GM23338 (cell line): ENCODE data around the gene ICAM5. TPM values are rescaled to one million over a fixed set of nuclear protein-coding genes. Genes with fewer than 3 reads are reported as not detected.

Source experiments
- ATAC-seq: fragments of 200-7000 bp; cut with Tn5 transposase; 3 replicates; pipeline ENCODE4 v1.9.1; 2020
- DNase-seq: peaks from one replicate; pipeline ENCODE4 v3.0.0-alpha.2; 2015; ENCODE audit warnings: low spot score
- H2AFZ ChIP-seq: fragments of 200-600 bp; sonication (generic); 2 replicates; pipeline ENCODE4 v1.8.0; 2016; ENCODE audit warnings: antibody characterized with exemption, mild to moderate bottlenecking, moderate library complexity
- H3F3A ChIP-seq: fragments of 200-600 bp; sonication (generic); replicated peaks from 2 replicates; pipeline ENCODE4 v1.8.0; 2017; ENCODE audit warnings: antibody characterized with exemption, mixed run types, low read depth
- H3K27ac ChIP-seq: fragments of 200-600 bp; sonication (generic); 2 replicates; pipeline ENCODE4 v1.6.1; 2016; ENCODE audit warnings: low read depth
- H3K27me3 ChIP-seq: fragments of 200-600 bp; sonication (generic); 2 replicates; pipeline ENCODE4 v1.8.0; 2016; ENCODE audit warnings: mild to moderate bottlenecking, mixed run types, moderate library complexity; ENCODE audit not compliant: insufficient read depth
- H3K36me3 ChIP-seq: fragments of 200-600 bp; sonication (generic); 2 replicates; pipeline ENCODE4 v1.8.0; 2016; ENCODE audit warnings: mild to moderate bottlenecking; ENCODE audit not compliant: insufficient read depth
- H3K4me1 ChIP-seq: fragments of 200-600 bp; sonication (generic); 2 replicates; pipeline ENCODE4 v1.8.0; 2016; ENCODE audit warnings: mild to moderate bottlenecking, moderate library complexity; ENCODE audit not compliant: insufficient read depth
- H3K4me2 ChIP-seq: fragments of 200-600 bp; sonication (generic); 2 replicates; pipeline ENCODE4 v1.7.1; 2017; ENCODE audit warnings: mixed run types
- H3K4me3 ChIP-seq: fragments of 200-600 bp; sonication (generic); 2 replicates; pipeline ENCODE4 v1.6.1; 2016; ENCODE audit warnings: mixed run types
- H3K79me2 ChIP-seq: fragments of 200-600 bp; sonication (generic); replicated peaks from 2 replicates; pipeline ENCODE4 v1.8.0; 2017; ENCODE audit warnings: mild to moderate bottlenecking; ENCODE audit not compliant: insufficient read depth
- H3K9me2 ChIP-seq: fragments of 200-600 bp; sonication (generic); 2 replicates; pipeline ENCODE4 v1.8.0; 2017; ENCODE audit not compliant: insufficient read depth
- H4K20me1 ChIP-seq: fragments of 200-600 bp; sonication (generic); replicated peaks from 2 replicates; pipeline ENCODE4 v1.8.0; 2017; ENCODE audit warnings: mild to moderate bottlenecking; ENCODE audit not compliant: insufficient read depth
- H3K27ac Mint-ChIP-seq: 2 replicates; pipeline ENCODE4 v1.8.0; 2020; ENCODE audit warnings: inconsistent platforms, mild to moderate bottlenecking, moderate library complexity, mixed read lengths
- H3K27me3 Mint-ChIP-seq: 3 replicates; pipeline ENCODE4 v1.8.0; 2022; ENCODE audit warnings: low read depth, mild to moderate bottlenecking, moderate library complexity, mixed read lengths, inconsistent platforms; ENCODE audit not compliant: insufficient read depth, poor library complexity
- H3K36me3 Mint-ChIP-seq: 3 replicates; pipeline ENCODE4 v1.8.0; 2021; ENCODE audit warnings: low read depth, mild to moderate bottlenecking, inconsistent platforms, moderate library complexity, mixed read lengths
- H3K4me1 Mint-ChIP-seq: 3 replicates; pipeline ENCODE4 v1.8.0; 2020; ENCODE audit warnings: mild to moderate bottlenecking, inconsistent platforms, mixed read lengths
- H3K4me3 Mint-ChIP-seq: 3 replicates; pipeline ENCODE4 v1.8.0; 2021; ENCODE audit warnings: moderate library complexity, mild to moderate bottlenecking, inconsistent platforms, mixed read lengths
- H3K9me3 Mint-ChIP-seq: 3 replicates; pipeline ENCODE4 v1.8.0; 2020; ENCODE audit warnings: moderate library complexity, mild to moderate bottlenecking, inconsistent platforms, mixed read lengths
- CREB1 ChIP-seq: fragments of 250-450 bp; sonication (Bioruptor Pico); IDR thresholded peaks from 2 replicates; pipeline ENCODE4 v1.5.0; 2020; ENCODE audit warnings: low read depth, mild to moderate bottlenecking, moderate library complexity
- EZH2 ChIP-seq: fragments of 200-600 bp; sonication (generic); IDR thresholded peaks from one replicate; pipeline ENCODE4 v1.8.0; 2017; ENCODE audit warnings: antibody characterized with exemption, mild to moderate bottlenecking, low read depth; ENCODE audit not compliant: unreplicated experiment
- EZH2phosphoT487 ChIP-seq: fragments of 200-600 bp; sonication (generic); IDR thresholded peaks from one replicate; pipeline ENCODE4 v1.8.1; 2018; ENCODE audit warnings: antibody characterized with exemption; ENCODE audit not compliant: unreplicated experiment
- JUNB ChIP-seq: IDR thresholded peaks from one replicate; pipeline ENCODE4 v1.6.1; 2016; ENCODE audit warnings: antibody characterized with exemption; ENCODE audit not compliant: unreplicated experiment
- NANOG ChIP-seq: IDR thresholded peaks from 2 replicates; pipeline ENCODE4 v1.6.1; 2016; ENCODE audit warnings: antibody characterized with exemption, borderline replicate concordance
- POLR2AphosphoS5 ChIP-seq: IDR thresholded peaks from 2 replicates; pipeline ENCODE4 v1.6.1; 2016; ENCODE audit warnings: antibody characterized with exemption, low read depth
- STAT1 ChIP-seq: IDR thresholded peaks from one replicate; pipeline ENCODE4 v1.6.1; 2016; ENCODE audit warnings: antibody characterized with exemption; ENCODE audit not compliant: unreplicated experiment
- ZNF114 ChIP-seq: fragments of 250-450 bp; sonication (Bioruptor Pico); IDR thresholded peaks from 2 replicates; pipeline ENCODE4 v1.5.0; 2020; ENCODE audit warnings: mild to moderate bottlenecking, moderate library complexity
- ZNF331 ChIP-seq: fragments of 250-450 bp; sonication (Bioruptor Pico); IDR thresholded peaks from 2 replicates; pipeline ENCODE4 v1.5.0; 2020; ENCODE audit warnings: low read depth, mild to moderate bottlenecking, moderate library complexity
- polyA plus RNA-seq: library from polyadenylated mRNA; unstranded; fragments of >200 nt; fragmentation: Nextera tagmentation; extraction: Ambion mirVana; gene quantifications from 2 replicates; pipeline ENCODE4 v1.2.1, GENCODE V29; 2016
- total RNA-seq: library from RNA; depleted of rRNA; stranded (reverse); fragments of >200 nt; shearing (Covaris generic); gene quantifications from 2 replicates; pipeline ENCODE4 v1.2.3, GENCODE V29; 2014
- TF ChIP-seq, protein P1 (sequence below): fragments of 250-450 bp; sonication (Bioruptor Pico); IDR thresholded peaks from 2 replicates; pipeline ENCODE4 v1.5.0; 2020; ENCODE audit warnings: mild to moderate bottlenecking, moderate library complexity
- TF ChIP-seq, protein P2 (sequence below): IDR thresholded peaks from one replicate; pipeline ENCODE4 v1.6.1; 2018; ENCODE audit warnings: antibody characterized with exemption; ENCODE audit not compliant: unreplicated experiment
- TF ChIP-seq, protein P3 (sequence below): IDR thresholded peaks from 2 replicates; pipeline ENCODE4 v1.6.1; 2016; ENCODE audit warnings: antibody characterized with exemption
- TF ChIP-seq, protein P4 (sequence below), 2 experiments: fragments of 200-600 bp in 1 of 2; sonication (generic) in 1 of 2; conservative IDR thresholded peaks; 2 replicates each; pipeline versions ENCODE4 v1.5.1 to v1.6.1; 2016 to 2017; ENCODE audit warnings: antibody characterized with exemption in 2 of 2, low read depth in 2 of 2, mild to moderate bottlenecking in 2 of 2, moderate library complexity in 1 of 2

Gene ICAM5
- total and polyA plus RNA-seq, 2 experiments from 2014 or later = 0.47 to 4.6 TPM

DNA sequence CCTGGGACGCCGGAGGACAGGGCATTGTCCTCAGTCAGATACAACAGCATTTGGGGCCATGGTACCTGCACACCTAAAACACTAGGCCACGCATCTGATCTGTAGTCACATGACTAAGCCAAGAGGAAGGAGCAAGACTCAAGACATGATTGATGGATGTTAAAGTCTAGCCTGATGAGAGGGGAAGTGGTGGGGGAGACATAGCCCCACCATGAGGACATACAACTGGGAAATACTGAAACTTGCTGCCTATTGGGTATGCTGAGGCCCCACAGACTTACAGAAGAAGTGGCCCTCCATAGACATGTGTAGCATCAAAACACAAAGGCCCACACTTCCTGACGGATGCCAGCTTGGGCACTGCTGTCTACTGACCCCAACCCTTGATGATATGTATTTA is 4.4 kb upstream of the ICAM5 start:
- Histone ChIP-seq H3K36me3 (no peaks in the 10 kb centered on the region), H3K4me1 (peaks cover 11% of the 10 kb centered on the region; the same call in 1 of the 2 replicates), H3K27ac (no peak overlapping the region), H3K27me3 (peaks cover 45% of the 10 kb centered on the region), H3F3A (peaks cover 7% of the 10 kb centered on the region; the same call in 1 of the 2 replicates), H4K20me1 (no peaks in the 10 kb centered on the region; the same call in none of the 2 replicates), H2AFZ (no peak overlapping the region), H3K79me2 (no peaks in the 10 kb centered on the region), H3K4me3 (no peak overlapping the region), H3K4me2 (no peak overlapping the region), H3K9me2 (no peaks in the 10 kb centered on the region)
- Mint-ChIP-seq H3K27ac (no peak overlapping the region), H3K36me3 (peaks cover 8% of the 10 kb centered on the region; the same call in 2 of the 3 replicates), H3K4me3 (no peak overlapping the region), H3K9me3 (peaks cover 3% of the 10 kb centered on the region; the same call in 1 of the 3 replicates), H3K27me3 (peaks cover 43% of the 10 kb centered on the region), H3K4me1 (peaks cover 20% of the 10 kb centered on the region; the same call in 2 of the 3 replicates)
- ATAC-seq = no peak
- TF ChIP-seq, protein P1, sequence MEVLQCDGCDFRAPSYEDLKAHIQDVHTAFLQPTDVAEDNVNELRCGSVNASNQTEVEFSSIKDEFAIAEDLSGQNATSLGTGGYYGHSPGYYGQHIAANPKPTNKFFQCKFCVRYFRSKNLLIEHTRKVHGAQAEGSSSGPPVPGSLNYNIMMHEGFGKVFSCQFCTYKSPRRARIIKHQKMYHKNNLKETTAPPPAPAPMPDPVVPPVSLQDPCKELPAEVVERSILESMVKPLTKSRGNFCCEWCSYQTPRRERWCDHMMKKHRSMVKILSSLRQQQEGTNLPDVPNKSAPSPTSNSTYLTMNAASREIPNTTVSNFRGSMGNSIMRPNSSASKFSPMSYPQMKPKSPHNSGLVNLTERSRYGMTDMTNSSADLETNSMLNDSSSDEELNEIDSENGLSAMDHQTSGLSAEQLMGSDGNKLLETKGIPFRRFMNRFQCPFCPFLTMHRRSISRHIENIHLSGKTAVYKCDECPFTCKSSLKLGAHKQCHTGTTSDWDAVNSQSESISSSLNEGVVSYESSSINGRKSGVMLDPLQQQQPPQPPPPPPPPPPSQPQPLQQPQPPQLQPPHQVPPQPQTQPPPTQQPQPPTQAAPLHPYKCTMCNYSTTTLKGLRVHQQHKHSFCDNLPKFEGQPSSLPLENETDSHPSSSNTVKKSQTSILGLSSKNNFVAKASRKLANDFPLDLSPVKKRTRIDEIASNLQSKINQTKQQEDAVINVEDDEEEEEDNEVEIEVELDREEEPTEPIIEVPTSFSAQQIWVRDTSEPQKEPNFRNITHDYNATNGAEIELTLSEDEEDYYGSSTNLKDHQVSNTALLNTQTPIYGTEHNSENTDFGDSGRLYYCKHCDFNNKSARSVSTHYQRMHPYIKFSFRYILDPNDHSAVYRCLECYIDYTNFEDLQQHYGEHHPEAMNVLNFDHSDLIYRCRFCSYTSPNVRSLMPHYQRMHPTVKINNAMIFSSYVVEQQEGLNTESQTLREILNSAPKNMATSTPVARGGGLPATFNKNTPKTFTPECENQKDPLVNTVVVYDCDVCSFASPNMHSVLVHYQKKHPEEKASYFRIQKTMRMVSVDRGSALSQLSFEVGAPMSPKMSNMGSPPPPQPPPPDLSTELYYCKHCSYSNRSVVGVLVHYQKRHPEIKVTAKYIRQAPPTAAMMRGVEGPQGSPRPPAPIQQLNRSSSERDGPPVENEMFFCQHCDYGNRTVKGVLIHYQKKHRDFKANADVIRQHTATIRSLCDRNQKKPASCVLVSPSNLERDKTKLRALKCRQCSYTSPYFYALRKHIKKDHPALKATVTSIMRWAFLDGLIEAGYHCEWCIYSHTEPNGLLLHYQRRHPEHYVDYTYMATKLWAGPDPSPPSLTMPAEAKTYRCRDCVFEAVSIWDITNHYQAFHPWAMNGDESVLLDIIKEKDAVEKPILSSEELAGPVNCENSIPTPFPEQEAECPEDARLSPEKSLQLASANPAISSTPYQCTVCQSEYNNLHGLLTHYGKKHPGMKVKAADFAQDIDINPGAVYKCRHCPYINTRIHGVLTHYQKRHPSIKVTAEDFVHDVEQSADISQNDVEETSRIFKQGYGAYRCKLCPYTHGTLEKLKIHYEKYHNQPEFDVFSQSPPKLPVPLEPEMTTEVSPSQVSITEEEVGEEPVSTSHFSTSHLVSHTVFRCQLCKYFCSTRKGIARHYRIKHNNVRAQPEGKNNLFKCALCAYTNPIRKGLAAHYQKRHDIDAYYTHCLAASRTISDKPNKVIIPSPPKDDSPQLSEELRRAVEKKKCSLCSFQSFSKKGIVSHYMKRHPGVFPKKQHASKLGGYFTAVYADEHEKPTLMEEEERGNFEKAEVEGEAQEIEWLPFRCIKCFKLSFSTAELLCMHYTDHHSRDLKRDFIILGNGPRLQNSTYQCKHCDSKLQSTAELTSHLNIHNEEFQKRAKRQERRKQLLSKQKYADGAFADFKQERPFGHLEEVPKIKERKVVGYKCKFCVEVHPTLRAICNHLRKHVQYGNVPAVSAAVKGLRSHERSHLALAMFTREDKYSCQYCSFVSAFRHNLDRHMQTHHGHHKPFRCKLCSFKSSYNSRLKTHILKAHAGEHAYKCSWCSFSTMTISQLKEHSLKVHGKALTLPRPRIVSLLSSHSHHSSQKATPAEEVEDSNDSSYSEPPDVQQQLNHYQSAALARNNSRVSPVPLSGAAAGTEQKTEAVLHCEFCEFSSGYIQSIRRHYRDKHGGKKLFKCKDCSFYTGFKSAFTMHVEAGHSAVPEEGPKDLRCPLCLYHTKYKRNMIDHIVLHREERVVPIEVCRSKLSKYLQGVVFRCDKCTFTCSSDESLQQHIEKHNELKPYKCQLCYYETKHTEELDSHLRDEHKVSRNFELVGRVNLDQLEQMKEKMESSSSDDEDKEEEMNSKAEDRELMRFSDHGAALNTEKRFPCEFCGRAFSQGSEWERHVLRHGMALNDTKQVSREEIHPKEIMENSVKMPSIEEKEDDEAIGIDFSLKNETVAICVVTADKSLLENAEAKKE = no peak
- TF ChIP-seq ZNF331 (CRISPR knock-in tag) (no peak), JUNB (no peak), POLR2AphosphoS5 (no peak), NANOG (no peak), STAT1 (no peak), EZH2phosphoT487 (no peak), CREB1 (CRISPR knock-in tag) (no peak), EZH2 (no peak), ZNF114 (no peak)
- TF ChIP-seq, protein P2, sequence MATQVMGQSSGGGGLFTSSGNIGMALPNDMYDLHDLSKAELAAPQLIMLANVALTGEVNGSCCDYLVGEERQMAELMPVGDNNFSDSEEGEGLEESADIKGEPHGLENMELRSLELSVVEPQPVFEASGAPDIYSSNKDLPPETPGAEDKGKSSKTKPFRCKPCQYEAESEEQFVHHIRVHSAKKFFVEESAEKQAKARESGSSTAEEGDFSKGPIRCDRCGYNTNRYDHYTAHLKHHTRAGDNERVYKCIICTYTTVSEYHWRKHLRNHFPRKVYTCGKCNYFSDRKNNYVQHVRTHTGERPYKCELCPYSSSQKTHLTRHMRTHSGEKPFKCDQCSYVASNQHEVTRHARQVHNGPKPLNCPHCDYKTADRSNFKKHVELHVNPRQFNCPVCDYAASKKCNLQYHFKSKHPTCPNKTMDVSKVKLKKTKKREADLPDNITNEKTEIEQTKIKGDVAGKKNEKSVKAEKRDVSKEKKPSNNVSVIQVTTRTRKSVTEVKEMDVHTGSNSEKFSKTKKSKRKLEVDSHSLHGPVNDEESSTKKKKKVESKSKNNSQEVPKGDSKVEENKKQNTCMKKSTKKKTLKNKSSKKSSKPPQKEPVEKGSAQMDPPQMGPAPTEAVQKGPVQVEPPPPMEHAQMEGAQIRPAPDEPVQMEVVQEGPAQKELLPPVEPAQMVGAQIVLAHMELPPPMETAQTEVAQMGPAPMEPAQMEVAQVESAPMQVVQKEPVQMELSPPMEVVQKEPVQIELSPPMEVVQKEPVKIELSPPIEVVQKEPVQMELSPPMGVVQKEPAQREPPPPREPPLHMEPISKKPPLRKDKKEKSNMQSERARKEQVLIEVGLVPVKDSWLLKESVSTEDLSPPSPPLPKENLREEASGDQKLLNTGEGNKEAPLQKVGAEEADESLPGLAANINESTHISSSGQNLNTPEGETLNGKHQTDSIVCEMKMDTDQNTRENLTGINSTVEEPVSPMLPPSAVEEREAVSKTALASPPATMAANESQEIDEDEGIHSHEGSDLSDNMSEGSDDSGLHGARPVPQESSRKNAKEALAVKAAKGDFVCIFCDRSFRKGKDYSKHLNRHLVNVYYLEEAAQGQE = no peak
- TF ChIP-seq, protein P3, sequence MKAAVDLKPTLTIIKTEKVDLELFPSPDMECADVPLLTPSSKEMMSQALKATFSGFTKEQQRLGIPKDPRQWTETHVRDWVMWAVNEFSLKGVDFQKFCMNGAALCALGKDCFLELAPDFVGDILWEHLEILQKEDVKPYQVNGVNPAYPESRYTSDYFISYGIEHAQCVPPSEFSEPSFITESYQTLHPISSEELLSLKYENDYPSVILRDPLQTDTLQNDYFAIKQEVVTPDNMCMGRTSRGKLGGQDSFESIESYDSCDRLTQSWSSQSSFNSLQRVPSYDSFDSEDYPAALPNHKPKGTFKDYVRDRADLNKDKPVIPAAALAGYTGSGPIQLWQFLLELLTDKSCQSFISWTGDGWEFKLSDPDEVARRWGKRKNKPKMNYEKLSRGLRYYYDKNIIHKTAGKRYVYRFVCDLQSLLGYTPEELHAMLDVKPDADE = no peak
- TF ChIP-seq, protein P4, sequence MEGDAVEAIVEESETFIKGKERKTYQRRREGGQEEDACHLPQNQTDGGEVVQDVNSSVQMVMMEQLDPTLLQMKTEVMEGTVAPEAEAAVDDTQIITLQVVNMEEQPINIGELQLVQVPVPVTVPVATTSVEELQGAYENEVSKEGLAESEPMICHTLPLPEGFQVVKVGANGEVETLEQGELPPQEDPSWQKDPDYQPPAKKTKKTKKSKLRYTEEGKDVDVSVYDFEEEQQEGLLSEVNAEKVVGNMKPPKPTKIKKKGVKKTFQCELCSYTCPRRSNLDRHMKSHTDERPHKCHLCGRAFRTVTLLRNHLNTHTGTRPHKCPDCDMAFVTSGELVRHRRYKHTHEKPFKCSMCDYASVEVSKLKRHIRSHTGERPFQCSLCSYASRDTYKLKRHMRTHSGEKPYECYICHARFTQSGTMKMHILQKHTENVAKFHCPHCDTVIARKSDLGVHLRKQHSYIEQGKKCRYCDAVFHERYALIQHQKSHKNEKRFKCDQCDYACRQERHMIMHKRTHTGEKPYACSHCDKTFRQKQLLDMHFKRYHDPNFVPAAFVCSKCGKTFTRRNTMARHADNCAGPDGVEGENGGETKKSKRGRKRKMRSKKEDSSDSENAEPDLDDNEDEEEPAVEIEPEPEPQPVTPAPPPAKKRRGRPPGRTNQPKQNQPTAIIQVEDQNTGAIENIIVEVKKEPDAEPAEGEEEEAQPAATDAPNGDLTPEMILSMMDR (conservative IDR thresholded peaks at IDR 0.05; ENCODE audit: low read depth in 2 of 2) = no peak
- DNase-seq = no peak
